Osteocyte (in vitro differentiated cells): Measurements from ENCODE around the gene DCAF10. TPM values are rescaled to one million over a fixed set of nuclear protein-coding genes. Genes with fewer than 3 reads are reported as not detected.

ENCODE experiments used
- DNase-seq: peaks from one replicate; pipeline ENCODE4 v3.0.0; 2021; ENCODE audit warnings: mixed read lengths; ENCODE audit not compliant: unreplicated experiment; ENCODE audit errors: extremely low spot score
- H3K27ac Mint-ChIP-seq: one replicate; pipeline ENCODE4 v1.8.0; 2021; ENCODE audit warnings: mild to moderate bottlenecking, mixed read lengths; ENCODE audit not compliant: unreplicated experiment
- H3K27me3 Mint-ChIP-seq: one replicate; pipeline ENCODE4 v1.8.0; 2021; ENCODE audit warnings: mixed read lengths; ENCODE audit not compliant: unreplicated experiment
- H3K36me3 Mint-ChIP-seq: one replicate; pipeline ENCODE4 v1.8.0; 2021; ENCODE audit warnings: mixed read lengths; ENCODE audit not compliant: unreplicated experiment
- H3K4me1 Mint-ChIP-seq: one replicate; pipeline ENCODE4 v1.8.0; 2021; ENCODE audit warnings: mixed read lengths; ENCODE audit not compliant: unreplicated experiment
- H3K4me3 Mint-ChIP-seq: one replicate; pipeline ENCODE4 v1.8.0; 2021; ENCODE audit warnings: mild to moderate bottlenecking, moderate library complexity, mixed read lengths; ENCODE audit not compliant: unreplicated experiment
- H3K9me3 Mint-ChIP-seq: one replicate; pipeline ENCODE4 v1.8.0; 2021; ENCODE audit warnings: mixed read lengths; ENCODE audit not compliant: unreplicated experiment
- CTCF ChIP-seq: fragments of 200-600 bp; sonication (generic); IDR thresholded peaks from 2 replicates; pipeline ENCODE4 v1.5.0; 2021; ENCODE audit warnings: antibody characterized with exemption, mild to moderate bottlenecking, moderate library complexity
- total RNA-seq: library from RNA; stranded (reverse); gene quantifications from 2 replicates; pipeline ENCODE4 v1.2.1, GENCODE V29; 2021

Gene DCAF10
- total RNA-seq, 1 donor from 2014 or later: 27.7 TPM

GRCh38 chr9:37904445-37905130 lies 104.0 kb downstream of the DCAF10 start:
- H3K4me1 Mint-ChIP-seq: peaks cover 22% of the 10 kb centered on the region
- H3K36me3 Mint-ChIP-seq: no peaks in the 10 kb centered on the region
- peak overlapping the region; percentile 84 for H3K4me3 Mint-ChIP-seq
- TF ChIP-seq CTCF: no peak
- peak overlapping the region; percentile 90 for H3K27ac Mint-ChIP-seq
- H3K27me3 Mint-ChIP-seq: no peaks in the 10 kb centered on the region
- peak; percentile 81 for DNase-seq
- no peaks in the 10 kb centered on the region for H3K9me3 Mint-ChIP-seq

- H3K4me3 Mint-ChIP-seq: peak overlapping the region; percentile 15
- no peaks in the 10 kb centered on the region for H3K9me3 Mint-ChIP-seq
- H3K27ac Mint-ChIP-seq: peak overlapping the region; percentile 90
- no peaks in the 10 kb centered on the region for H3K27me3 Mint-ChIP-seq
- peaks cover 22% of the 10 kb centered on the region for H3K4me1 Mint-ChIP-seq
- DNase-seq: peak; percentile 48
- no peak for TF ChIP-seq CTCF
- no peaks in the 10 kb centered on the region for H3K36me3 Mint-ChIP-seq
Observed at GRCh38 chr9:37905131-37905505, 104.5 kb downstream of the DCAF10 start.

DNA sequence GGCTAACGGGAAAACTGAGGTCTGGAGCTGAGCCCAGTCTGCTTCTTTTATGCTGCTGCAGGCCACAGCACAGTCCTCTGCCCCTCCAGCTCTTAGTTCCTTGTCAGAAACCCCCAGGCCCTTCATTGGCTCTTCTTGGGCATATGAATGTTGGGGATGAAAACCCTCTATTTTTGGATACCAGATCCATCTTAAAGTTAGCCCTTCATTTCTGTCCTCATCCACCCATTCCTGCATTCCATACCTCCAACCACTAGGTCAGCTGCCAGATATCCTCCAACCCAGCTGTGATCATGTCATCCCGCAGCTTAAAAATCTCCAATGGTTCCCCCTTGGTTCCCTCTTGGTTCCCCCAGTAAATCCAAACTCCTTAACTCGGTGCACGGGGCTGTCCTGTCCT lies 105.2 kb downstream of the DCAF10 start:
- DNase-seq: peak; percentile 67
- Mint-ChIP-seq H3K36me3 (no peaks in the 10 kb centered on the region), H3K4me1 (peaks cover 22% of the 10 kb centered on the region), H3K27ac (no peak overlapping the region), H3K4me3 (no peak overlapping the region), H3K27me3 (no peaks in the 10 kb centered on the region), H3K9me3 (no peaks in the 10 kb centered on the region)
- TF ChIP-seq CTCF: no peak

GRCh38 chr9:37906312-37907239 lies 106.0 kb downstream of the DCAF10 start:
- peaks cover 22% of the 10 kb centered on the region for H3K4me1 Mint-ChIP-seq
- H3K36me3 Mint-ChIP-seq: no peaks in the 10 kb centered on the region
- TF ChIP-seq CTCF: no peak
- H3K27ac Mint-ChIP-seq: no peak overlapping the region
- DNase-seq: peak; percentile 60
- H3K27me3 Mint-ChIP-seq: no peaks in the 10 kb centered on the region
- no peaks in the 10 kb centered on the region for H3K9me3 Mint-ChIP-seq
- no peak overlapping the region for H3K4me3 Mint-ChIP-seq

- Mint-ChIP-seq H3K36me3 (no peaks in the 10 kb centered on the region), H3K4me3 (no peak overlapping the region), H3K9me3 (no peaks in the 10 kb centered on the region), H3K27ac (no peak overlapping the region), H3K27me3 (no peaks in the 10 kb centered on the region), H3K4me1 (peaks cover 11% of the 10 kb centered on the region)
- no peak for TF ChIP-seq CTCF
- DNase-seq: peak; percentile 6
Observed at GRCh38 chr9:37908283-37908682, 107.7 kb downstream of the DCAF10 start.
